COLO829 (cell line): Measurements from ENCODE around the gene AGBL1.

Experiments
- DNase-seq: peaks from one replicate; pipeline ENCODE4 v3.0.0; 2012; ENCODE audit warnings: low spot score

Gene AGBL1

DNA sequence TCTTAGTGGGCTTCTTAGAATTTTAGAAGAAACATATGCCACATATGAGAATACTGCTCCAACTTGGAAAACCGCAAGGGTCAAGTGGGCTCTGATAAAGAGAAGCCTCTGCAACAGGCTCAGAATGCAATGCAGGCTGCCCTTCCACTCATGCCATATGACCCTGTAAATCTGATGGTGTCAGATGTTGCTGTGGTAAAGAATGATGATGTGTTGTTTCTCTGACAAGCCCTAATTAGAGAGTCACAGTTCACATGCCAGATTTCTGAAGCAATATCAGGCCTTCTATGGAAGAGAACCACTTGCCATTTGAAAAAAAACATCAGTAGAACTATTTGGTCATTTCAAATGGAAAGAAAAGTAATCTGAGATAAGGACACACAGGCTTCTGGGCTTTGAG is 749.6 kb downstream of the AGBL1 start:
- DNase-seq = no peak

DNA sequence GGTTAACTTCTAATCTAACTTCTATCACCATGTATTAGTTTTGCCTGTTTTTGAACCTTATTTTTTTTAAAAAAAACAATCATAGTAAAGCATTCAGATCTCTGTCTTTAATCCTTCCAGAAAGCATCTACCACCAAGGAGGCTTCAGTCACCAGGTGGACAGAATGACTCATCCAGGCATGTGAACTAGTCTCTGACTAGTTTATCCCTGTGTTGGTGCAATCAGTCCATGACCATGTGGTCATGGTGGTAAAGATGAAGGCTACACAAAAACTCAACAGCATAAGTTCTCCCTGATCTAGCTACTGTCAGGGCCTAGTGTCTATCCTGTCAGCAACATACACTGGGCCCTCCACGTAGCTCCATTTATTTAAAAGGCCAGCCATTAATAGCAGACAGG is 750.6 kb downstream of the AGBL1 start:
- DNase-seq = no peak

DNA sequence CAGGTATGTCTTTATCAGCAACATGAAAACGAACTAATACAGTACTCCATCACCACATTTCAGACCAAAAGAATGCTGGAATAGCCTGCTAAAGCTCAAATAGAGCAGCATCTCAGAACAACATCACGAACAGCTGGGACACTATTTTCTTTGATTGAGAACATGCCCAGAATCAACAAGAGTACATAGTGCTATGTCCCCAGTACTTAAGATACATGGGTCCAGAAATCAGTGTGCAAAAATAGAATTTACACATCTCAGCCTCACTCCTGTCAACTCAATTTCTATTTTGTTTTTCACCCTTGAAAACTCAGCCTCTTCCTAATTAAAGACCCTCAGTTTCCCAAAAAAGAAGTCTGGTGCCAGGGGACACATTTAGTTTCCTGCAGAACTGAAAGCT is 753.9 kb downstream of the AGBL1 start:
- DNase-seq = no peak

DNA sequence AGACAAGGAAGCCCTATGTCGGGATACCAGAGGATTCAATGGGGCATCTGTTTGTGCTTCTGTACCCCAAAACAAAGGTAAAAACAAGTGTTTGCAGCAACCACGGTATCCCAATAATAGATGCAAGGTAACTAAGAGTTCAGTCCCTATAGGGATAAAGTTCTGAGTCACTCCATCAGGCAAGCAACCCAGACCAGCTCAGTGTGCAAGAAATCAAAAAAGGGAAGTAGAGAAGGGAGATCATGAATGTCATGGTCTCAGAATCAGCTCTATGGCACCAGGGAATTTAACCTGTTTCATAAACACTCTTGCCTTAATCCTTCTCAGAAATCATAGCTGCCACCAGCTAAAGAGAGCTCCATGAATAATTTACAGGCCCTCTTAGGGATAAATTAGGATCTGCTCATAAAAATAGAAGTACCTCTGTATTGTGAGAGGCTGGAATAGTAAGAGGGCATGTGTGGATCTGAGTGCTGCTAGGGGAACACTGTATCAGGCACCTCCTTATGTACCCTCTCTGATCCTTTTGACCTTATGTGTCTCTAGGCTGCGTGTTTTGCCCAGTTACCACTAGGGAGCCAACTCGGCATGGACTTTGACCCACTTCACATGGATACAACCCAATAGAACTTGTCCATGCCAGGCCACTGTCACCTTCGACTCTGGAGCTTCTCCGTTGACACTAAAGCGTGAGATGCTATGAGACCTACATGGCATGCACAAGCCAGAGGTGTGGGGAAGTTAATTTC is 754.6 kb downstream of the AGBL1 start:
- DNase-seq = no peak

DNA sequence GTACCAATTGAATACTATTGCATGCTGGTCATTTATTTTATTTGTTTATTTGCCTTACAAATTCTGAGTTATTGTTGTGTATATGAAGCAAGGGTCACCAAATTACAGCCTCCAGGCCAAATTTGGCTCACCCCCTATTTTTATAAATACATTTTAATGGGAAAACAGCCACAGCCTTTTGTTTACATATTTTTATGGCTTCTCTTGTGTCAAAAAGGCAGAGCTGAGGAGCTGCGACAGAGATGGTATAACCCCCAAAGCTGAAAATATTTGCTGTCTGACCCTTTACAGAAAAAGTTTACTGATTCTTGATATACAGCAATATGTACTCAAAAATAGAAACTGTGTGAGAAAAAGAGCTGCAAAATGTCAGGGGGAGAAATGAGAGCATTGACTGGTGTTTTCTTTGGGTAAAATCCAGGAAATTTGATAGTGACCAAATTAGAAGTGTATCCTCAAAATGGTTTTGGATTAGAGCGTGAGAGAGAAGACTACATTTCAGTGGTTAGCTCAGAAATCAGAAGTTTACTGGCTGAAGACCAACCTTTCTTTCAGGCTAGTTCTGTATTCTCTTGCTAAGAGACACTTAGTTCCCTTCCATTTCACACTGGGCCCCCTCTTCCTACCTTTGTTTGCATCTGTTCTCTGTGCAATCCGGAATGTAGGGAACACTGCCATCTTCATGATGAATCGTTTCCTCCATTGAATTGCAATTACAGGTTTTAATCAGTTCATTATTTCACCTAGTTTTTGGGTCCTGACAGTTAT is 757.8 kb downstream of the AGBL1 start:
- no peak for DNase-seq

DNA sequence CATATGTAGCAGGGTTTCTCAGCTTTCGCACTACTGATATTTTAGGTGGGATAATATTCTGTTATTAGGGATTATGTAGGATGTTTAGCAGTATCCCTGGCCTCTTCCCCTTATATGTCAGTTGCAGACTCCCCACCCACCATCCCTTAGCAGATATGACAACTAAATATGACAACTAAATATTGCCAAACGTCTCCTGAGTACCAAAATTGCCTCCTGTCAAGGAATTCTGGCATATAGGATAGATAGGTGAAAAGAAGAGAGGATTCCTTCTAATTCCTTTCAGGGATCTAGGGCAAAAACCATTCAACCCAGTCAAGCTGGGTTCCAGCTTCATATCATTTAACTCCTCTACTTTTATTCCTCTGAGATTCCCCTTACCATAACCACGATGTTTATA is 759.8 kb downstream of the AGBL1 start:
- DNase-seq = no peak

DNA sequence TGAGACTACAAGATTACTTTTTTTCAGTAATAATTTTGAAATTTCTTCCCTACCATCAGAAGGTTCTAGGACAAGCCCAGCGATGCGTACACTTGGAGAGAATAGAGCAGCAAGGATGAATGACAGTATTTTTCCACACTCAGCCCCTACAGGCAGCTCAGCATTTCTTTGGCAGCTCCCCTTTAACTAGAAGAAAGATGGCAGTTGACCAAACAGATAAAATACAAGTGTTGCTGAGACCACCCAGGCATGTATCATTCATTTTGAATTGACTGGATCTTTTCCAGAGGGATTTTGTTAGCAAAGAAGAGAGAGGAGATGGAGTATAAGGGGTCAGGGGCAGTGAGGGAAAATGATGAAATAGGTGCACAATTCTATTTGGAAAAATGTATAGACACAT is 761.3 kb downstream of the AGBL1 start:
- DNase-seq = no peak

DNA sequence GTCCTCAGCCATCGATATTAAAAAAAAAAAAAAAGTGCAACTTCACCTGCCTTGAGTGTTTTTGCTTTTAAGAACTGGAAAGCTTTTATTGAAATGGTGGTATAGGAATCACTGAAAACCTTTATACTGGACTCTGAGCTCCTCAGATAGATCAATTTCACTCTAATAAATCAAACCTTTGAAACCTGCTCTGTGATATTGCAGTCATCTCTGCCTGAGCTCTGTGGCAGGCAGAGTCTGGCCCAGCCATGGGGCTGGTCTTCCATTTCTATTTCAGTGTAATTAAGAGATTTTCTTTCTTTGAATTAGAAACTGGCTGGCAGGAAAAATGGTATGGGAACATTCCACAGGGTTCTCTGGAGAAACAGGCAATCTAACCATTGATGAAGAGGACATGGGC is 762.5 kb downstream of the AGBL1 start:
- DNase-seq = no peak

DNA sequence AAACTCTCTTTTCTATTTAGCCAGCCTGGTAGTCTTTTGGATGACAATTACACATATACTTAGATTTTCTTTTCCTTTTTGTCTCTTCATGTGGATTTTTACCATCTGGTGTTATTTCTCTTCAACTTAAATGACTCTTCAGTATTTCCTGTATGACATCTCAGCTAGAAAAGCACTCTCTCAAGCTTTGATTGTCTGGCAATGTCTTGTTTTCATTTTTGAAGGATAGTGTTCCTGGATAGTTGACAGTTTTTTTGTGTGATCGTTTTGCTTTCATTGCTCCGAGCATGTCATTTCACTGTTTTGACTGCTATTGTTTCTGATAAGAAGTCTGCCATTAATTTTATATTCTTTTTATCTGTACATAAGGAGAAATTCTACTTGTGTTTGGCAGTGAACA is 766.4 kb downstream of the AGBL1 start:
- no peak for DNase-seq

DNA sequence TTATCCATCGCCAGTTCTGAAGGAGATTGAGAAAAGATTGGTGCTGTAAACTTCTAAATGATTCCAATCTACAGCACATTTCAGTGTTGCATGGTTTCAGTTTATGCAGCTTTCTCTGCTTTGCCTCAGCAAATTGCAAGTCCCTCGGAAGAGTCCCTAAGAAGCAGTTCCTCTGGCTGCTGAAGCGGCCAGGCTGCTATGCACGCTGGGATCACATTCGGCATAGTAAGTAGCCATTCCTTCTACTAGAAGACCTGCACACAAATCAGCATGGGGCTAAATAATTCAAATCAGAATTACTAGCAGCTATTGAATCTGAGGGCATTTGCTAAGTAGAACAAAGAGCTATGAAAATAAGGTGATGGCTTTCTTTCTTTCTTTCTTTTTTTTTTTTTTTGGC is 769.5 kb downstream of the AGBL1 start:
- DNase-seq = no peak

DNA sequence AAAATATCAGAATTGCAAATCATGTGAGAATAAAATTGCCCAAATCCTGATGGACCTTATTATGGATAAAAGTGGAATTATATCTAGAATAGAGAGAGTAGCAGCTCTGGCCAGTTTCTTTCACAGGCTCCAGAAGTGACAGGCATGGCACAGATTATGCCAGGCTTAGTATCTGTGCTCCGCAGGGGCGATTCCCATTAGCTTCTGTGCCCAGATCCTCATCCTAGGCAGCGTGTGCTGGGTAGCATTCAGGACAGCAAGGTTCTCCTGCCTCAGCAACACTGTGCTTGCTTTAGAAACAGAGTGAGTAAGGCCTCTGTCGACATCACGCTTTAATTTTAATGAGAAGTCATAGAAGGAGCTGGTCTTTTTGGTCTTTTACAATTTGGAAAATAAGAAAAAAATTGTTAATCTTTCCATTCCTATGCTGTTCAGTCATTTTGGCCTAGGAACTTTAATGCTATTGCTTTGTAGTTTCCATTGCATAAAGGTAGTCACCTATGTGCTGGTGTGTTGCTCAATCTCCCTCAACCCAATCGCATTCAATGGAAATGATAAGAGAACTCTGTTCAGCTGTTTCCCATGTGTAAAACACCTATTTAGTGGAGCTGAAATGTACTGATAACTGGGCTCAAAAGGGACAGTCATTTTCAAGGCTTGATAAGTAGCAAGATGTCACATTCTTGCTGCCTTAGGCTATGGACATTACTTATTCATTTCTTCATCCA is 770.1 kb downstream of the AGBL1 start:
- DNase-seq = no peak

DNA sequence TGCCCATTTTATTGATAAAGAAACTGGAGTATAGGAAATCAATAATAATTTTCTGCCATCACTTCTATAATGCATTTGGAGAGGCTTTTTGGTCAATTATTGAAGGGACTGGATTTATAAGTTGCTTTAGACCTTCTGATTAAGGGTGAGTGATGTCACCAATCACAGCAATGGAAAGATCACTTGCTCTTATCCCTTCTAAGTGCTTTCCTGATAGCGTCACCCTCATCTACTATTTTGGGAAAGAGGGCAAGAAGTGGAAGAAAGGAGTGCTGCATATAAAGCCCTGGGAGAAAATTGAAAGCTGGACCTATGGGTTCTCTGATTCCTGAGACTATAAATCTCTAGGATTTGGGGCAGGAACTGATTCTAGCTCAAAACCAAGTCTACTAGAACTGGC is 771.3 kb downstream of the AGBL1 start:
- no peak for DNase-seq

DNA sequence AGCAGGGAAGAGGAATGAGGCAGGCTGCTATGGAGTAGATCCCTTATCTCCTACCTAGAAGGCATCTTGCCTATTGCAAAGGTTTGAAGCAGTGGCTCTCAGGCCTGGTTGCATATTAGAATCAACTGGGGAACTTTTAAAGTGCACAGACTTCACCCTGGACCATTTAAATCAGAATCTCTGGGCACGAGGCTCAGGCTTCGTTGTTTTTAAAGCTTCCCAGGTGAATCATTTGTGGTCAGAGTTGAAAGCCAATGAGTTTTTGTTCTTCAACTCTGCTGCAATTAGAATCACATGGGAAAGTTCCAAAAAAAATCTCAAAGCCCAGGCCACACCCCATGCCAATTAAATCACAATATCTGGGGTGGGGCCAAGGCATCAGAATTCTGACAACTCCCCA is 773.1 kb downstream of the AGBL1 start:
- no peak for DNase-seq

DNA sequence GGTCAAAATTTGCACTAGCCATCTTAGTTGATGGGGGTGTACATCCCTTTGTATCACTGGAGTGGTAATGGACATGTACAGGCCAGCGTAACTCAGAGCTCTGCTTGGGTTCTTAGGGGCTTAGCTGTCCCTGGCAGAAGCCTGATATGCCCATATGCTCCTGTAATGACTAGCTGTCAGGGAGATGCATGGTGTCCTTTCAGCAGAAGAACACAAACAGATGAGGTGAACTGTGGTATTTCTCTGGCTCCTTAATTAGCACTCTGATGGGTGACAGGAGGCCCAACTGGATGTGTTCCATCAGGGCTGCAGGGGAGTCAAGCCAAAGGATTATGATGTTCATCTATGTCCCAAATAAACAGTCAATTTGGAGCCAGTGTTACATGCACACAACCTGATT is 774.5 kb downstream of the AGBL1 start:
- no peak for DNase-seq

DNA sequence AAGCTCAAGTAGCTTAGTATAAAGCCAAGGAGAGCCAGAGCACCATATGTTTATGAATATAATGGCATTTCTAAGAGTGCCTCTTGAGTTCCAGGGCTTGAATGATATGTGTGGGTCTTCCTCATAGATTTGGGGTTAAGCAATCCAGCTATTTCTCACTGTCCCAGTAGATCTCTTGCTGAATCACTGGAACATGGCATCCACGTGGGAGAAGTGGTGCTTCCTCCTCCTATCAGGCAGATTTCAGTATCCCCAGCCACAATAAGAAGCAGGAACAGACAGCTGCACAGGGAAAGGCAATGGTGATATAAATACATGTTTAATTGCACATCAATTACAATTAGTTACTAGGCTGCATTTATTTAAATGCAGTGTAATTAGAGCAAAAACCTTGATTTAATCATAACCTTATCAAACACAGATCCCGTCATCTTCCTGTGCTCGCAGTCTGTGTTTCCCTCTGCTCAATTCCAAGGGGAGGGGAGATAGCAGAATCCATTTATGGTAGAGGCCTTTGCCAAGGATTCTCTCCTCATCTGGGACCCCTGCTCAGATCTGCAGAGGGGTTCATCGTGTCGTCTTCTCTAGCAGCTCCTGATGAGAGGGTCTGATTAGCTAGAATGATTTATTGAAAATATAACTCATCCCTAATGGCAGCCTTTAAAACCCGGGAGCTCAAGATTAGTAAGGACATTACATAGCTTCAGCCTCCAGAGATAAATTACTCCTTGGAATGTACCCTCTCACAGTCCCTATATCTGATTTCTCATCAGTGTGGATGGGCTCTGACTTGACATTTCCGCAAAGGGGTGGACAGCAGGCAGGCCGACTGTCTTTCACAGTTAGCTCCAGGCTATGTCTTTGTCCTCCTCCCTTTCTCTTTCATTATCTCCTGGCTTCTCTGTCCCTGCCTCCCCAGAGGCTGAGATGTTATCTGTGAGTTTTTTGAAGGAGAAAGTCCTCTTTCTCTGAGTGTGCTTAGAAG is 775.9 kb downstream of the AGBL1 start:
- no peak for DNase-seq

DNA sequence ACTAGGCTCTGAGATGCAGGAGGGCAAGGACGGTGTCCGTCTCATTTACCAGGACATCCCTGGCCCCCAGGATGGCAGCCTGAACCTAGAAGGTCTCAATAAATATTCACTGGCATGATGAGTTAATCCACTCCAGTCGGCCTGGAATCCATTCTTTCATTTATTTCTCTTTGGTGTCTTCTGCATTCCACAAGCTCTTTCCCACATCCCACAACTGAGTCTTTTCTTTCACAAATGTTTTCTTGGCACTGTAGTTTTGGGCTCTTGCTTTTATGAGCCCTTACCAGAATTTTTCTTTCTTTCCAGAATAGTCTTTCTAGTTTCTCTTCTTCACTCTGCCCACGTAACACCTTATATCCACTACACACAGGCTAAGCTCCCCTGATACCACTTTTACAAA is 778.0 kb downstream of the AGBL1 start:
- no peak for DNase-seq

DNA sequence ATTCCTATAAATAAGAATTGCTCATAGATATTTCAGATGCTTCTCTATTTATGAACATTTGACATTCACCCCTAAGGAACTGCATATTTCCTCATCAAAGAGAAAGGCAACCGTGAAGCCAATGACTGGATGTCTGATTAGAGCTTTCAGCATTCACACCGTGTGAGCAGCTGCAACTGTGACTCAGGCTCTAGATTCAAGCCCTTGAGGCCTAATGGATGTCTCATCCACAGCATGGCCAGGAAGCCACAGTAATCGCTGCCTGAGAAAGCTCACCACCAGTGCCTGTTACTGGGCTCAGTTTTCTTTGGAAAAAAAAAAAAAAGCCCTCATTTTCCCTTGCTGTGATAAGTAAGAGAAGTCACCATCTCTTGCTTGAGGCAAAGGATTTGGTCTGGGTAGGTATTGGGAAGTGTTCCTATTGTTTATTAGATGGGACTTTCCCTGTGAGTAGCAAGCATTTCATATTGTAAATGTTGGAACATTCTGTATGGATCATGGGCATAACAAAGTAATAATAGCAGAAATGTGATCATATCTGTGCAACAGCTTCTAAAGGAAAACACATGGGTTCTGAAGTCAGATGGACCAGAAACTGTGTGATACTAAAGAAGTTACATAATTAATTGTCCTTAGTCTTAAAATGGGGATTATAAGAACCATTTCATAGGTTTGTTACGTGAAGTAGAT is 783.7 kb downstream of the AGBL1 start:
- DNase-seq = peak; percentile 11

DNA sequence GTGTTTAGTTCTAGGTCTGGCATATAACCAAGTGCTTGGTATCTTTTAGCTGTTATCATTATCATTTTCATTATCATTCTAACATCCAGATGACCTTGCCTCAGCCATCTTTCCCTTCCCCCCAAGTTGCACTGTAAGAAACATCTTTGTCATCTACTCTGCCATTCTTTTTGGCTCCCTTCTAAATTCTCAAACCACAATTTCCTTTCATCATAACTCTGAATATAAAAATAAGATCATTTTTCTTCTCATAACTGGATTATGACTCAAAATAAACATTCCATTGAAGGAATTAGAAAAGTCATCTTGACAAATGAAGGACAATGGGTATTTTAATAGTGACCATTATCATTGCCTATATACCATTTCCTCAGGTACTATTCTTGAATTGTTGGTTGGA is 786.2 kb downstream of the AGBL1 start:
- no peak for DNase-seq

DNA sequence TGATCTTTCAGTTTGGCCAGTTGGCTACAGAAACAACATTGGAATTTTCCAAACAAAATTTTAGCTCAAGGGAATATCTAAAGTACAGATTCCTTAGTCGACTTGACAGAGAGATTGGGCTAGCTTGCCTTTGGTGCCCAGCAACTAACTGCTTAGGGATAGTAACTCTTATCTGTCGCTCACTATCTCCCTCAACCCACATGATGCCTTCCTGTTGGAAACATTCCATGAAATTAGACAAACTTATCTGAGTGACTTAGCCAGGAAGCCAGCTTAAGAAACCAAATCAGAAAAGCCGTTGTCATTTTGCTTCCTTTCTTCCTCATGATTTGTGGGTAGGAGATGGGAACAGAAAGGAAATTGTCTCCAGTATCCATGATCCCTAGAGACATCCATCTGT is 791.2 kb downstream of the AGBL1 start:
- DNase-seq = no peak

DNA sequence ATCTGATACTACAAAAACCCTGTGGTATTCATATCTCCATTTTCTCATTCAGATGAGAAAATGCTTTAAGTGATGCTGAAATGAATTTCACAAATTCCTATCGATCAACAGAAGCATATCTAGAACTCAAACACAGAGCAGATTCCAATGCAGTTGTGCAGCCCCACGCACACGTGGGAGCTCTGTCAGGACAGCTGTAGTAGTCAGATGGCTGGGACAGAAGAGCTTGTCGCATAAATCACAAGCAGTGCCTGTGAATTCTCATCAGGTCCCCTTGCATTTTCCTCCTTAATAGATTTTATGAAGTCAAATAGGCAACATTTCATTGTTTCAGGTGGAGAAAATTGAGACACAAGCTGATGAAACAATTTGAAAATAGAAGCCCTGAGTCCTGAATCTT is 792.3 kb downstream of the AGBL1 start:
- DNase-seq = no peak

DNA sequence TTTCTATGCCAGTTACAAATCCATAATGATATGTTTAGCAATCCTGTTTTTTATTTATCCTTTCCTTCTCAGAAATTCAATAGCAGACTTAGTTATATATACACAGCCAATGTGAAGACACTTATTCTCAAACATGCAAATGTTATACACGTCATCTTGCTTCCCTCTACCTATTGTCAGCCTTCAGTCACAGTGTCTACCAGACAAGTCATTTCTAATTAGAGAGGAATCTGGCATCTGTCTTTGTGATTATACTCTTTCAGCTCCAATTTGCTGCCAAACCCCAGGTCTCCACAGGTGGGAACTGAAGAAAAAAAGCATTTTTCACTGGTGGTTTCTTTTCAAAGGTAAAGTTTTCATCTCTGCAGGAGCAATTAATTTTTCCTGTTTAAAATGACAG is 793.1 kb downstream of the AGBL1 start:
- no peak for DNase-seq
